PC-3 (cell line): Measurements from ENCODE around the gene PDE11A. TPM values are rescaled to one million over a fixed set of nuclear protein-coding genes. Genes with fewer than 3 reads are reported as not detected.

Experiments
- ATAC-seq: fragments of 200-7000 bp; cut with Tn5 transposase; 2 replicates; pipeline ENCODE4 v1.9.1; 2020; ENCODE audit warnings: mild to moderate bottlenecking, moderate library complexity
- BruUV-seq: library from RNA; stranded (reverse); fragments of 400-500 nt; replicated peaks from 2 replicates; lab custom pipeline; 2021; lab: Mats Ljungman, UMichigan
- CTCF ChIA-PET: fragments of 300-600 bp; sonication (Branson Sonifier 250); formaldehyde crosslinking; loops from one replicate; lab custom pipeline; 2022; ENCODE audit warnings: antibody characterized with exemption; lab: Charles Lee
- POLR2A ChIA-PET: fragments of 300-600 bp; sonication (Branson Sonifier 250); formaldehyde crosslinking; loops from one replicate; lab custom pipeline; 2022; ENCODE audit warnings: antibody characterized with exemption; ENCODE audit not compliant: unreplicated experiment; lab: Charles Lee
- DNase-seq: peaks from one replicate; pipeline ENCODE4 v3.0.0-alpha.2; 2015
- H2AFZ ChIP-seq: fragments of 300-600 bp; sonication (generic); 2 replicates; pipeline ENCODE4 v1.6.0; 2016; ENCODE audit warnings: antibody characterized with exemption, low read length
- H3F3A ChIP-seq: fragments of 300-600 bp; sonication (generic); one replicate; pipeline ENCODE4 v1.6.0; 2017; ENCODE audit warnings: antibody characterized with exemption, low read length, control low read depth, mild to moderate bottlenecking; ENCODE audit not compliant: unreplicated experiment
- H3K27ac ChIP-seq: fragments of 300-600 bp; sonication (generic); 2 replicates; pipeline ENCODE4 v1.5.1; 2016; ENCODE audit warnings: mild to moderate bottlenecking, low read length
- H3K27me3 ChIP-seq: fragments of 300-600 bp; sonication (generic); 2 replicates; pipeline ENCODE4 v1.6.1; 2016; ENCODE audit warnings: low read length, mixed read lengths
- H3K36me3 ChIP-seq: fragments of 300-600 bp; sonication (generic); 2 replicates; pipeline ENCODE4 v1.6.1; 2016; ENCODE audit warnings: low read depth, mixed run types, low read length, mixed read lengths
- H3K4me1 ChIP-seq: fragments of 300-600 bp; sonication (generic); 2 replicates; pipeline ENCODE4 v1.5.1; 2016; ENCODE audit warnings: low read length; ENCODE audit not compliant: insufficient read depth
- H3K4me2 ChIP-seq: fragments of 300-600 bp; sonication (generic); 2 replicates; pipeline ENCODE4 v1.6.0; 2016; ENCODE audit warnings: low read length
- H3K4me3 ChIP-seq: fragments of 300-600 bp; sonication (generic); 2 replicates; pipeline ENCODE4 v1.5.1; 2016; ENCODE audit warnings: mild to moderate bottlenecking, low read length, mixed read lengths
- H3K79me2 ChIP-seq: fragments of 300-600 bp; sonication (generic); 2 replicates; pipeline ENCODE4 v1.6.1; 2017; ENCODE audit warnings: low read length, mixed read lengths
- H3K9ac ChIP-seq: fragments of 300-600 bp; sonication (generic); 2 replicates; pipeline ENCODE4 v1.6.0; 2016; ENCODE audit warnings: mild to moderate bottlenecking, low read length
- H3K9me2 ChIP-seq: fragments of 300-600 bp; sonication (generic); replicated peaks from 2 replicates; pipeline ENCODE4 v1.6.1; 2016; ENCODE audit warnings: mixed run types, low read length, mixed read lengths
- H3K9me3 ChIP-seq: fragments of 300-600 bp; sonication (generic); 2 replicates; pipeline ENCODE4 v1.6.1; 2016; ENCODE audit warnings: low read length, mixed read lengths
- H4K20me1 ChIP-seq: fragments of 300-600 bp; sonication (generic); 2 replicates; pipeline ENCODE4 v1.6.1; 2016; ENCODE audit warnings: low read length, mixed read lengths
- CTCF ChIP-seq: fragments of 300-600 bp; sonication (generic); conservative IDR thresholded peaks from 2 replicates; pipeline ENCODE4 v1.5.1; 2017; ENCODE audit warnings: antibody characterized with exemption, low read depth, mild to moderate bottlenecking, low read length
- EZH2 ChIP-seq: fragments of 300-600 bp; sonication (generic); IDR thresholded peaks from one replicate; pipeline ENCODE4 v1.6.1; 2017; ENCODE audit warnings: antibody characterized with exemption, mild to moderate bottlenecking, low read length; ENCODE audit not compliant: unreplicated experiment
- EZH2phosphoT487 ChIP-seq: fragments of 300-600 bp; sonication (generic); IDR thresholded peaks from 2 replicates; pipeline ENCODE4 v1.6.1; 2018; ENCODE audit warnings: mild to moderate bottlenecking, antibody characterized with exemption, low read length, borderline replicate concordance
- intact Hi-C: fragments of 100-400 bp; cut with micrococcal nuclease; formaldehyde crosslinking; loops from 2 replicates; pipeline ENCODE4 v1.9.0; 2023
- total RNA-seq: library from RNA; depleted of rRNA; stranded (reverse); fragments of >200 nt; gene quantifications from 2 replicates; pipeline ENCODE4 v1.2.3, GENCODE V29; 2014

PDE11A gene
- total RNA-seq, 1 experiment from 2014 or later: 0.15 TPM

- ChIA-PET CTCF (no interaction called here), POLR2A (no interaction called here)
- Histone ChIP-seq H3F3A (no peaks in the 10 kb centered on the region), H3K9me3 (no peaks in the 10 kb centered on the region), H3K27ac (no peak overlapping the region), H3K79me2 (no peaks in the 10 kb centered on the region), H3K4me3 (no peak overlapping the region), H3K9me2 (no peaks in the 10 kb centered on the region), H3K9ac (no peak overlapping the region), H4K20me1 (no peaks in the 10 kb centered on the region), H3K27me3 (peaks cover 38% of the 10 kb centered on the region; the same call in 1 of the 2 replicates), H3K4me1 (0 out of 2 replicates have a peak, but pooled peaks cover 7% of the 10 kb centered on the region), H3K4me2 (no peak overlapping the region), H3K36me3 (no peaks in the 10 kb centered on the region), H2AFZ (no peak overlapping the region)
- TF ChIP-seq CTCF (no peak), EZH2phosphoT487 (no peak), EZH2 (no peak)
- no TSS peak for BruUV-seq
- ATAC-seq: no peak
- intact Hi-C loops: no loop called here
- no peak for DNase-seq
Observed at GRCh38 chr2:177747384-177747783, 325.2 kb downstream of the PDE11A start.

- no peak for TF ChIP-seq CTCF
- no peak for TF ChIP-seq EZH2
- no peak for TF ChIP-seq EZH2phosphoT487
- intact Hi-C loops: no loop called here
- Histone ChIP-seq H3F3A (no peaks in the 10 kb centered on the region), H3K4me3 (no peak overlapping the region), H3K9ac (no peak overlapping the region), H4K20me1 (no peaks in the 10 kb centered on the region), H3K4me1 (0 out of 2 replicates have a peak, but pooled peaks cover 7% of the 10 kb centered on the region), H2AFZ (no peak overlapping the region), H3K36me3 (no peaks in the 10 kb centered on the region), H3K4me2 (no peak overlapping the region), H3K79me2 (no peaks in the 10 kb centered on the region), H3K9me2 (no peaks in the 10 kb centered on the region), H3K27me3 (peaks cover 47% of the 10 kb centered on the region; the same call in 1 of the 2 replicates), H3K9me3 (no peaks in the 10 kb centered on the region), H3K27ac (no peak overlapping the region)
- ATAC-seq (no peak), DNase-seq (no peak)
- ChIA-PET CTCF (no interaction called here), POLR2A (no interaction called here)
- no TSS peak for BruUV-seq
Observed at GRCh38 chr2:177746358-177746757, 326.2 kb downstream of the PDE11A start.

GRCh38 chr2:177745531-177745930, 327.0 kb downstream of the PDE11A start:
- Histone ChIP-seq H3K27me3 (peaks cover 55% of the 10 kb centered on the region), H3K4me1 (no peaks in the 10 kb centered on the region), H3K79me2 (no peaks in the 10 kb centered on the region), H3K9me3 (no peaks in the 10 kb centered on the region), H3K4me3 (no peak overlapping the region), H3K9ac (no peak overlapping the region), H3F3A (no peaks in the 10 kb centered on the region), H3K27ac (no peak overlapping the region), H3K9me2 (no peaks in the 10 kb centered on the region), H3K36me3 (no peaks in the 10 kb centered on the region), H3K4me2 (no peak overlapping the region), H4K20me1 (no peaks in the 10 kb centered on the region), H2AFZ (no peak overlapping the region)
- DNase-seq: no peak
- no TSS peak for BruUV-seq
- TF ChIP-seq CTCF (no peak), EZH2phosphoT487 (no peak), EZH2 (no peak)
- ChIA-PET POLR2A (no interaction called here), CTCF (no interaction called here)
- intact Hi-C loops: no loop called here
- ATAC-seq: no peak
